ENCODE measurements around the gene NUDT8.

GRCh38 chr11:67639438-67639859 lies 9.7 kb upstream of the NUDT8 start, which contains the start of gene TBX10:
- TF ChIP-seq CTCF (conservative IDR thresholded peaks at IDR 0.05; ENCODE audit: low read length) (no peak), EZH2phosphoT487 (IDR thresholded peaks at IDR 0.05; ENCODE audit: borderline replicate concordance) (no peak)
